Vagina (tissue), 2 donors: Measurements from ENCODE around the gene NAV2. TPM values are rescaled to one million over a fixed set of nuclear protein-coding genes. Genes with fewer than 3 reads are reported as not detected.

Experiments used
- DNase-seq, 2 donors: peaks; one replicate each; pipeline ENCODE4 v3.0.0-alpha.2; 2017; ENCODE audit errors: extremely low spot score in 2 of 2
- H3K27ac ChIP-seq: fragments of 200-600 bp; sonication (generic); one replicate; pipeline ENCODE4 v1.5.1; 2019
- H3K27me3 ChIP-seq: fragments of 200-600 bp; sonication (generic); one replicate; pipeline ENCODE4 v1.5.1; 2019
- H3K36me3 ChIP-seq, 2 donors: fragments of 200-600 bp; sonication (generic); one replicate each; pipeline ENCODE4 v1.5.1; 2017 to 2019
- H3K4me1 ChIP-seq: fragments of 200-600 bp; sonication (generic); one replicate; pipeline ENCODE4 v1.5.1; 2019
- H3K4me3 ChIP-seq, 2 donors: fragments of 200-600 bp; sonication (generic); 1 replicate in 1 of 2; 2 replicates in 1 of 2; pipeline ENCODE4 v1.5.1; 2016 to 2019
- H3K9me3 ChIP-seq: fragments of 200-600 bp; sonication (generic); one replicate; pipeline ENCODE4 v1.5.1; 2019
- POLR2A ChIP-seq, 2 donors: fragments of 450-650 bp; IDR thresholded peaks; one replicate each; pipeline ENCODE4 v1.6.1; 2017; ENCODE audit warnings: antibody characterized with exemption in 2 of 2, mild to moderate bottlenecking in 2 of 2, moderate library complexity in 2 of 2
- POLR2AphosphoS5 ChIP-seq, 2 donors: sonication (generic); formaldehyde crosslinking; IDR thresholded peaks; one replicate each; pipeline ENCODE4 v1.9.0; 2017; ENCODE audit warnings: antibody characterized with exemption in 2 of 2, mild to moderate bottlenecking in 2 of 2, low read depth in 1 of 2; ENCODE audit not compliant: insufficient read depth in 1 of 2
- intact Hi-C: fragments of 100-400 bp; cut with DNase I; formaldehyde crosslinking; loops from one replicate; pipeline ENCODE4 v1.15.1; 2023
- total RNA-seq: library from RNA; depleted of rRNA; stranded (reverse); fragments of >200 nt; gene quantifications from one replicate; pipeline ENCODE4 v1.2.3, GENCODE V29; 2016
- TF ChIP-seq, protein P1 (sequence below), 3 experiments: fragments of 450-650 bp in 2 of 3; fragments of 200-600 bp in 1 of 3; sonication (generic) in 1 of 3; IDR thresholded peaks; one replicate each; pipeline ENCODE4 v1.5.1; 2017 to 2019; ENCODE audit warnings: antibody characterized with exemption in 3 of 3, mild to moderate bottlenecking in 2 of 3, moderate library complexity in 2 of 3

Gene NAV2
- total RNA-seq, 1 donor from 2014 or later = 25.3 TPM

DNA sequence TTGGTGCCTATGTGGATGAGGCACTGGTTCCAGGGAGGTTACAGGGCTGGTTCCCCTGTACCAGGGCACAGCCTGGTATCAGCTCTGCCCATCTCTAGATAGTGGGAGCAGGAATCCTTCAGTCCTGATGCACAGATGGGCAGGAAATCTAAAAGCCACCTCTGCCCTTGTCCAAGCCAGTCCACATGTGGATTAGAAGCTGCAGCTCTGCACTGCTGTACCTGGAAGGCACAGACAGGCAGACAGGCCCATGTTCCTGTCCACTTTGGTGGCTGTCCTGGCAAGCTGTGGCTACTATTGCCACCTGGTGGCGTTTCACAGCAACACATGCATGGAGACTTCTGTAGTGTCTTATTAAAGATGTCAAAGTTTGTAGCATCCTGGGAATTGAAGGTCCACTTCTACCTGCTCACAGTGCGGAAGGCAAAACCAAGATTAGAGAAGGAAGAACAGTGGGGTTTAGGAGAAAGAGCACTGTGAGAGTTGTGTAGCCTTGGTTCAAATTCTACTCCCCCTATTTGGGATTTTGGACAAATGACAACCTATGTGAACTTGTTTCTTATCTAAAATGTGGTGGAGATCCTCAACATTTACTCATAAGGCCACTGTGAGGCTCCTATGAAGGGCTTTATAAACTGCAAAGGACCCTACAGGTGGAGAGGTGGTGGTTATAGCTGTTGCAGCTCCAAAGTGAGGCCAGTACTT lies 30.1 kb downstream of the NAV2 start:
- Histone ChIP-seq H3K4me1 (no peaks in the 10 kb centered on the region), H3K36me3 (no peaks in the 10 kb centered on the region), H3K27ac (peak overlapping the region; percentile 22), H3K27me3 (no peaks in the 10 kb centered on the region), H3K9me3 (no peaks in the 10 kb centered on the region), H3K4me3 (no peak overlapping the region)
- no peak for TF ChIP-seq POLR2A (IDR thresholded peaks at IDR 0.05)
- TF ChIP-seq, protein P1, sequence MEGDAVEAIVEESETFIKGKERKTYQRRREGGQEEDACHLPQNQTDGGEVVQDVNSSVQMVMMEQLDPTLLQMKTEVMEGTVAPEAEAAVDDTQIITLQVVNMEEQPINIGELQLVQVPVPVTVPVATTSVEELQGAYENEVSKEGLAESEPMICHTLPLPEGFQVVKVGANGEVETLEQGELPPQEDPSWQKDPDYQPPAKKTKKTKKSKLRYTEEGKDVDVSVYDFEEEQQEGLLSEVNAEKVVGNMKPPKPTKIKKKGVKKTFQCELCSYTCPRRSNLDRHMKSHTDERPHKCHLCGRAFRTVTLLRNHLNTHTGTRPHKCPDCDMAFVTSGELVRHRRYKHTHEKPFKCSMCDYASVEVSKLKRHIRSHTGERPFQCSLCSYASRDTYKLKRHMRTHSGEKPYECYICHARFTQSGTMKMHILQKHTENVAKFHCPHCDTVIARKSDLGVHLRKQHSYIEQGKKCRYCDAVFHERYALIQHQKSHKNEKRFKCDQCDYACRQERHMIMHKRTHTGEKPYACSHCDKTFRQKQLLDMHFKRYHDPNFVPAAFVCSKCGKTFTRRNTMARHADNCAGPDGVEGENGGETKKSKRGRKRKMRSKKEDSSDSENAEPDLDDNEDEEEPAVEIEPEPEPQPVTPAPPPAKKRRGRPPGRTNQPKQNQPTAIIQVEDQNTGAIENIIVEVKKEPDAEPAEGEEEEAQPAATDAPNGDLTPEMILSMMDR (IDR thresholded peaks at IDR 0.05) = peak; percentile 93 to 98 (median 97)
- no peak for DNase-seq
- intact Hi-C loops = loop anchor here (1.0 to 10.0 kb wide), 2 partner anchors 162 to 179 kb away; no protein-coding TSS in a partner anchor

DNA sequence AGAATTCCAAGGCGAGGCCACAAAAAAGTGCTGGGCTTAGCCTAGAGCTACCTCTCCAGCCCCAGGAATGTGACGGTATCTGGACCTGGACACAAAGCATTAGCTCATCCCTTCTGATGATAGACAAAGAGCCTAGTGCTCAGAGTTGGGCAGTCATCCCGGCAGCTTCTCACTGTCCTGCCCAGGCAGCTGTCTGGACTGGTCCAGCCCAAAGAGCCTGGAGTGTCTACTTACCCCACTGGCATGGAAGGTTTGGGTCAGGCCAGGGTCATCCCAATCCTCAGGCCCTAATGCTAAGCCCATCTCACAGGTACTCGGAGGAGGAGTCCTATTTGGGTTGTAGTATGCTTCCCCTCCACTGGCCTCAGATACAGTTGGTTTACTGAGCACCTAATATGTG lies 31.0 kb downstream of the NAV2 start:
- H3K27me3 ChIP-seq = no peaks in the 10 kb centered on the region
- no peak overlapping the region for H3K27ac ChIP-seq
- TF ChIP-seq POLR2AphosphoS5 (IDR thresholded peaks at IDR 0.05; ENCODE audit: insufficient read depth in 1 of 2, low read depth in 1 of 2) = no peak
- TF ChIP-seq, protein P1 (IDR thresholded peaks at IDR 0.05) = no peak
- TF ChIP-seq POLR2A (IDR thresholded peaks at IDR 0.05) = no peak
- no peak for DNase-seq
- intact Hi-C loops = loop anchor here (10.0 kb wide), 1 partner anchor 161 kb away; no protein-coding TSS in a partner anchor
- no peaks in the 10 kb centered on the region for H3K36me3 ChIP-seq
- no peak overlapping the region for H3K4me3 ChIP-seq
- H3K4me1 ChIP-seq = no peaks in the 10 kb centered on the region
- no peaks in the 10 kb centered on the region for H3K9me3 ChIP-seq

DNA sequence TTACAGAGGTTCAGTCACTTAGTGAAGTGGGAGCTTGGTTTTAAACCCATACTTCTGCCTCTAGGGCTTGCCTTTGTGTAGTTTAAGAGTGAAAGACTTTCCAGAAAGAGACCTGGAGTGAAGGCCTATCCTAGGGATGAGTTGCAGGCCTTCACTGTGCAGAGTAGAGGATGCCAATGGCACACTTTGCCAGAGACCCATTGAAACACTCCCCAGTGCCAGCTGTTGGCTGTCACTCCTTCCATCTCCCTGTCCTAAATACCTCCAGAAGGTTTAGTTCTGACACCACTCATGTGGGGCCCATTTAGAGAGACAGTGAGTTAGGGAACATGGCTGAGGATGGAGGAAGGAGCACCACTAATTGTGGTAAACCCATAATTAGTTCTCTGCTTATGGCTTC lies 31.5 kb downstream of the NAV2 start:
- no peaks in the 10 kb centered on the region for H3K36me3 ChIP-seq
- H3K9me3 ChIP-seq = no peaks in the 10 kb centered on the region
- no peak for DNase-seq
- H3K27ac ChIP-seq = no peak overlapping the region
- H3K27me3 ChIP-seq = no peaks in the 10 kb centered on the region
- intact Hi-C loops = loop anchor here (10.0 kb wide), 1 partner anchor 161 kb away; no protein-coding TSS in a partner anchor
- TF ChIP-seq POLR2A (IDR thresholded peaks at IDR 0.05) (no peak), POLR2AphosphoS5 (IDR thresholded peaks at IDR 0.05; ENCODE audit: insufficient read depth in 1 of 2, low read depth in 1 of 2) (no peak)
- TF ChIP-seq, protein P1 (IDR thresholded peaks at IDR 0.05) = no peak
- H3K4me1 ChIP-seq = no peaks in the 10 kb centered on the region
- no peak overlapping the region for H3K4me3 ChIP-seq

DNA sequence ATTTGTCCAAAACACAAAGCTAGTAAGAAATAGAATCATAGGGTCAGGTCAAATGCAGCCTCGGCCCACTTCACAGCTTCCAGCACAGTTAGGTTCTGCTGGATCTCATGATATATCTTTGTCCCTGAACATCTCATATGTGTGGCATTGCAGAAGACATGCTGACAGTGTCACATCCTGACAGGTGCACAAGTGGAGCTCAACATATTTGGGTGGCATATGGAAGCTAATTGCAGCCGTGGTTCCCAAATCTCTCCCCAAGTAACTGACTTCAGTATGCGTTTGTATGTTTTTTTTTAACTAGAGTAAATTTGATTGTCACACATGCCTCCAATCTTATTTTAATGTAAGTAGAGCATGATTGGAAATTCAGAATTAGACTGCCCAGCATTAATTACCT lies 33.4 kb downstream of the NAV2 start:
- intact Hi-C loops = loop anchor here (10.0 kb wide), 1 partner anchor 159 kb away; no protein-coding TSS in a partner anchor
- no peaks in the 10 kb centered on the region for H3K27me3 ChIP-seq
- TF ChIP-seq POLR2AphosphoS5 (IDR thresholded peaks at IDR 0.05; ENCODE audit: insufficient read depth in 1 of 2, low read depth in 1 of 2) = no peak
- no peak overlapping the region for H3K4me3 ChIP-seq
- no peak for DNase-seq
- no peaks in the 10 kb centered on the region for H3K36me3 ChIP-seq
- no peaks in the 10 kb centered on the region for H3K9me3 ChIP-seq
- H3K4me1 ChIP-seq = no peaks in the 10 kb centered on the region
- H3K27ac ChIP-seq = no peak overlapping the region

DNA sequence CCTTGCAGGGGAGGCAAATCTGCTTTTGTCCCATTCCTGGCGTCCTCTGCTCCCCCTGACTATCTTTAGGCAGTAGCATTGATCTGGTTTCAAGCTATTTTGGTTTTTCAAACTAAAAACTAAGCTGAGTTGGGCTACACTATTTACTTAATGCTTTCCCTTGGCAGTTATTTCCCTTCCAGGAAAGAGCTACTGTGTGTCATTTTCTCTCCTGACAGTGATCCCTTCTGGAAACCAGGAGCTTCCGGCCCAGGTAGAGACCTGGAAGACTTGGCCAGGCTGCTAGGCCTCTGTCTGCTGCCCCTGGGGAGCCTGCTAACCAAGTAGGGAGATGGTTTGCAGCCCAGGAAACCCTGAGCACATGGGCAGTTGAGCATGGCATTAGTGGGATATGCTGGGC lies 35.0 kb downstream of the NAV2 start:
- Histone ChIP-seq H3K4me3 (no peak overlapping the region), H3K27ac (no peak overlapping the region), H3K4me1 (no peaks in the 10 kb centered on the region), H3K27me3 (no peaks in the 10 kb centered on the region), H3K9me3 (no peaks in the 10 kb centered on the region), H3K36me3 (no peaks in the 10 kb centered on the region)
- DNase-seq = no peak
- no peak for TF ChIP-seq POLR2A (IDR thresholded peaks at IDR 0.05)
- TF ChIP-seq, protein P1 (IDR thresholded peaks at IDR 0.05) = no peak
- no peak for TF ChIP-seq POLR2AphosphoS5 (IDR thresholded peaks at IDR 0.05; ENCODE audit: insufficient read depth in 1 of 2, low read depth in 1 of 2)
- intact Hi-C loops = loop anchor here (10.0 kb wide), 1 partner anchor 157 kb away; no protein-coding TSS in a partner anchor
